ENCODE results near the gene C1orf115.
"Not testable (repeated sequence)": the region's sequence is repeated elsewhere in the genome, so short reads cannot be mapped to it uniquely, and the experiment has no call there.

Gene C1orf115

DNA sequence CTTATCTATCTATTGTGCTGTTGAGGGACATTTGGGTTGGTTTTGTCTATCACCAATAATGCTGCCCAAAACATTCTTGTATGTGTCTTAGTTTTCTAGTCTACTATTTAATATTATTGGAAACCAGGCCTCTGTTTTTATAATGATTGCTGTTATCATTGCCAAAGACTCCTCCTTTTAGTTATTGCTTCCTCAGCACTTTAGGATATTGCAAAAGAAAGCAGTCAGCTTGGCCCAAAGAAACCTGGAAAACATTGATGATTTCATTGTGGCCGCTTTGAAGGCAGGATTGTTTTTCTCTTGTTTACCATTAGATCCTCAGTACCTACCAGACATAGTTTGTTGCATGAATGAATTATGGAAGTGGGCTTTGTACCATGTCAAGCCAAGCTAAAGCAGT, 37.4 kb downstream of the C1orf115 start:
- no peak for DNase-seq

DNA sequence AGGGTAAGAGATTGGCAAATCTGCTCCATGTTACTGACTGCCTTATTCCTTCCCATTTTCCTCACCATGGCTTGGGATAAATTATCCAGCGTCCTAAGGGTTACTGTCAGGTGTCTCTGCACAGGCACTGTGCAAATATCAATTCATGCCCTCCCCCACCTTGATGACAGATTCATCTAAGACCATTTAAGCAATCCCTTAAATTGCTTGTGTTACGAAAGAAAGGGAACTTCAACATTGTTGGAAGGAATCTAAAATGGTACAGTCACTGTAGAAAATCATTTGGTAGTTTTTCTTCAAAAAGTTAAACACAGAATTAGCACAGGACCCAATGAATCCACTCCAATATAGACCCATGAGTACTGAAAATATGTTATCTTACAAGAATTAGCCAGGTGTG, 40.3 kb downstream of the C1orf115 start:
- DNase-seq = no peak

DNA sequence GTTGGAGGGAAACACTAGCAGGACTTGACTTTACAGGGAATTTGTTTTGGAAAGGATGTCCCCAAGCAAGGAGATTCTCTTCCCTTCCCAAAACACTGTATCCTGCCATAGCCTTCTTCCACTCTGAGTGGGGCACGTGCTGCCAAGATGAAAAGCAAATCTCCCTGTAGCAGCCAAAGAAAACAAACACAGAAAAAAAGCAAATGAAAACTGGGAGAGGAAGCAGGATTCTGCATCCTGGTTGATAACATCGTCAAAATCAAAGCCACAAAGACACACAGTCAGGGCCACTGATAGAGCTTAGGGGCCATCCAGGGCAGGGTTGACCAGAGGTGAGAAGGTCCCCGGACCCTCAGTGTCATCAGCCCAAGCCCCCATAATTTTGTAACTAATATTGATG, 42.0 kb downstream of the C1orf115 start:
- DNase-seq = no peak

DNA sequence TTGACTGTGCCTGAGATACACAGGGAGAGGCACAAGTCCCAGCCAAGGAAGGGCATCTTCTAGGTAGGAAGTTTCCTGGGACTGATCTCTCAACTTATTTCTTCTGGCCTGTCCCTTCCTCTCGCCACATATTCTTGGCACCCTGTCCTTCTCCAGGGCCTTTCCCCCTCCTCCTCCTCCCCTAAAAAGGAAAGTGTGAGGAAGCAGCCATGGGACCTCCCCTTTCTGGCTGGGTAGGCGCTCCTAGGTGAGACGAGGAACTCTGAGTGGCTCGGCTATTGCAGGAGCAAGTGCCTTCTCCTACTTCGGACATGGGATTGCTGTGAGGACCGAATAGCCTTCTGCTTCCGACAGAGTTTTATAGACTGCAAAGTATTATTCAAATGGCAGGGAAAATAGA, 42.5 kb downstream of the C1orf115 start:
- DNase-seq = no peak

DNA sequence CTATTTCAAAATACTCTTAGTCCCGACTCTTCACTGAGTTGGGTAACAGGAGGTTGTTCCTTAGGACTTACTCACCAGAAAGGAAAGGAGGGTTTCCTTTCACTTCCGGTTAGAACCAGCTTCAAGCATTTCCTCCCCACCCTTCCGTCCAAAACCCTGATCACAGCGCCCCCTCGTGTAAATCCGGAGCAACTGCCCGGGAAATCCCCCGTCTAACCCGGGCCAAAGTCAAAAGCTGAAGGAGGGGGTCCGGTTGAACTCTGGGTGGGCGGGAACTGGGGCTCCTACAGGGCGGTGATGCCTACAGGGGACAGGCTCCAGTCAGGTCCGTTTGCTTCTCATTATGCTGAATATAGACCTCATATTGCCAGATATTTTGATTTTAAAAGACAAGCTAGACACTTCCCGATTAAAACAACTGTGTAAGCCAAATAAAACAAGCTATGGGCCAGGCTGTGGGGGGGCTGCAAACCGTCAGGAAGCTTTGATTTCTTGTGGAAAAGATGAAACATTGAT, 43.0 kb downstream of the C1orf115 start:
- DNase-seq = peak; percentile 86

DNA sequence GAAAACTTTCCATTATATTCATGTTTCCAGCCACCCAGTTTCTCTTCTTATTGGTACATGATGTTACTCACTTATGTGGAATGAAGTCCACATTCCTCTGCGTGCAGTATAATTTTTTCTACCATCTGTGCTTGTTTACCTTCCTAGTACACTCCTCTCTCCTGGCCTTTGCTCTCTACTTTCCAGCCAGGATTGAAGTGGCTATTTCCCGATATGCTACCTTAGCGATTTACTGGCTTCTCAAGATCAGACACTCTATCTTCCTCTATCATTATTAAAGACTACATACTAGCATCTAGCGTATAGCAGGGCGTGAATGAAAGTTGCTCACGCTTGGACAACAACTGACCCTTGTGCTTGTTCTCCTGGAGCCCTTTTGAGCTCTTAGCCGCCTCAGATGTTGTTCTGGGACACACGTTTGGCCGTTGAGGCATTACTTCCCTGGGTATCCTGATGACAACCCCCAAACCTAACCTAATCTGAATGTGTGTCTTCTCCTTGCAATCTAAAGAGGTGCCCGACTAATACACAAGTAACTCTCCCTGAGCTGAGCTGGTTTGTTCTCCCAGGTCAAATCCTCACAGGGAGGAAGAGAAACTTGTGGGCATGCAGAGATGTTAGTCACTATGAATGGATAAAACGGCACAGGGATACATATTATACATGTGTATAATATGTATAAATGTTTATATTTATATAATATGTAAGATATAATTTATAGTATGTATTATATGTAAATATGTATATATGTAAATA, 44.6 kb downstream of the C1orf115 start:
- DNase-seq = peak; percentile 73

DNA sequence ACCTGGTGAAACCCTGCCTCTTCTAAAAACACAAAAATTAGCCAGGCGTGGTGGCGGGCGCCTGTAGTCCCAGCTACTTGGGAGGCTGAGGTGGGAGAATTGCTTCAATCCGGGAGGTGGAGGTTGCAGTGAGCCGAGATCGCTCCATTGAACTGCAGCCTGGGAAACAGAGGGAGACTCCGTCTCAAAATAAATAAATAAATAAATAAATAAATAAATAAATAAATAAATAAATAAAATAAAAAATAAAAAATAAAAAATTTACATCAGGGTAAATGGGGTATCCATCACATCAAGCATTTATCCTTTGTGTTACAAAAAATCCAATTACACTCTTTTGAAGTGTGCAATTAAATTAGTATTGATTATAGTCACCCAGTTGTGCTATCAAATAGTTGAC, 46.1 kb downstream of the C1orf115 start:
- DNase-seq = not testable (repeated sequence)

DNA sequence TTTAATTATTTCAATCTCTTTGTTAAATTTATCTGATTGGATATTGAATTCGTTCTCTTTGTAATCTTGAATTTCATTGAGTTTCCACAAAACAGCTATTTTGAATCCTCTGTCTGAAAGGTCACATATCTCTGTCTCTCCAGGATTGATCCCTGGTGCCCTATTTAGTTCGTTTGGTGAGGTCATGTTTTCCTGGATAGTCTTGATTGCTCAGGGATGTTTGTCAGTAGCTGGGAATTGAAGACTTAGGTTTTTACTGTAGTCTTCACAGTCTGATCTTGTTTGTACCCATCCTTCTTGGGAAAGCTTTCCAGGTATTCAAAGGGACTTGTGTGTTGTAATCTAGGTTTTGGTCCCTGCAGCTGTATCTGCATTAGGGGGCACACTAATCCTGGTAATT, 51.2 kb downstream of the C1orf115 start:
- no peak for DNase-seq

DNA sequence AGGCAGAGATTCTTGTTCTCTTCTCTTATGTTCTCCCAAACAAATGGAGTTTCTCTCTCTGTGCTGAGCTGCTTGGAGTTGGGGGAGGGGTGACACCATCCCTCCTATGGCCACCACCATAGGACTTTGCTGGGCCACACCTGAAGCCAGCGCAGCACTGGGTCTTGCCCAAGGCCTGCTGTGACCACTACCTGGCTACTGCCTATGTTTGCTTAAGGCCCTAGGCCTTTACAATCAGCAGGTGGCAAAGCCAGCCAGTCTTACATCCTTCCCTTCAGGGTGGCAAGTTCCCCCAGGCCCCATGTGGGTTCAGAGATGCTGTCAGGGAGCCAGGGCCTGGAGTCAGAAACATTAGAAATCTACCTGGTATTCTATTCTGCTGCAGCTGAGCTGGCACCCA, 51.7 kb downstream of the C1orf115 start:
- DNase-seq = no peak

DNA sequence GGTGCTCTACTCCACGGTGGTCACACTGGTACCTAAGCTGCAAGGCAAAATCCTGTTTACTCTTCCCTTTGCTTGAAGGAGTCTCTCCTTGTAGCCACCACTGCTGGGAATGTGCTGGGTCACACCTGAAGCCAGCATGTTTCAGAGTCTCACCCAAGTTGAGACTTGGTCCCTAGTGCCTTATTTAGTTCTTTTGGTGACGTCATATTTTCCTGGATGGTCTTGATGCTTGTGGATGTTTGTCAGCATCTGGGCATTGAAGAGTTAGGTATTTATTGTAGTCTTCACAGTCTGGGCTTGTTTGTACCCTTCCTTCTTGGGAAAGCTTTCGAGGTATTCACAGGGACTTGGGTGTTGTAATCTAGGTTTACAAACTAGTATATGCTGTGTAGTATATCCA, 52.4 kb downstream of the C1orf115 start:
- DNase-seq = no peak

DNA sequence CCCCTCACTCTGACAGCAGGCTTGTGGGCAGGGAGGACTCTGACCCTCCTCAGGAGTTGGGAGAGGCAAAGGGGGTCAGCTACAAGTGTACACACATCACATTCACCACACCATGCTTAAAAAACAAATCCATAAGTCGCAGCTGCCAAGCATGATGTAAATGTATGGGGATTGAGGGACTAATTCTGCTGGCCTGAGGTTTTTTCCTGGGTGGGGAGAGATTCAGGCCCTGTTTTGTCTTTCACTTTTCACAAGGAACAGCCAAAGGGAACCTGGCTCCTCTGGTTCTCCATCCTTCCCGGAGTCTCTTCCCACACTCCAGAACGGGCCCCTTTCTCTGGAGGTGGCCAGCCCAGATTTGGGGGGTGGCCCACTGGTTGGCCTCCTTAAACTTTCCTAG, 56.7 kb downstream of the C1orf115 start:
- DNase-seq = no peak

DNA sequence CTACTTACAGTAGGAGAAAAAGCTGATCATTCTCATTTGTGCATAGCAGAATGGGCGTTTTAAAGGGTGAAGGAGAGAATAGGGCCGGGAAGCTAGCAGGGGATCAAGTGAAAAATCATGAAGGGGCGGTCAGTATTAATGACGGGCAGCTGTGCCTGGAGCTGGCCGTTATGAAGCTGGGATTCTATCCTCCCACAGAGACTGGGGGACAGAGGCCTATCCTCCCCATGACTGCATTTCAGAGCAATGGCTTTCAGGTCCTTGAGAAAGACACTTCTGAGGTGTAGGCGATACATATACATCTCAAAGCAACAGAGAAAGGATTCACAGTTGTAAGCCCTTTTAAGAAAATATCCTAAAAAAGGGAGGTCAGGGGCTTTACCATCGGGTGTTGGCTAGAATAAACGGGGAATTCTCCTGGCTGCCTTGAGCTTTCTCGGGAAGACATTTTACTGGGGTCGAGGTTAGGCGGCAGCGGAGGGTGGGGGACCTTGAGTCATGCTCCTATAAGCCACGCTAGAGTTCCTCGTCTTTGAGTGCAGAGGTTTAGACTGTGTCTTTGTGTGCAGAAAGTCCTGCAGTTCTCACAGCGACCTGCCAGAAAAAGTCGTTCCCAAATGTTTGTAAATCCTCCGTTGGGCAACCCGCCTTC, 57.4 kb downstream of the C1orf115 start:
- no peak for DNase-seq

DNA sequence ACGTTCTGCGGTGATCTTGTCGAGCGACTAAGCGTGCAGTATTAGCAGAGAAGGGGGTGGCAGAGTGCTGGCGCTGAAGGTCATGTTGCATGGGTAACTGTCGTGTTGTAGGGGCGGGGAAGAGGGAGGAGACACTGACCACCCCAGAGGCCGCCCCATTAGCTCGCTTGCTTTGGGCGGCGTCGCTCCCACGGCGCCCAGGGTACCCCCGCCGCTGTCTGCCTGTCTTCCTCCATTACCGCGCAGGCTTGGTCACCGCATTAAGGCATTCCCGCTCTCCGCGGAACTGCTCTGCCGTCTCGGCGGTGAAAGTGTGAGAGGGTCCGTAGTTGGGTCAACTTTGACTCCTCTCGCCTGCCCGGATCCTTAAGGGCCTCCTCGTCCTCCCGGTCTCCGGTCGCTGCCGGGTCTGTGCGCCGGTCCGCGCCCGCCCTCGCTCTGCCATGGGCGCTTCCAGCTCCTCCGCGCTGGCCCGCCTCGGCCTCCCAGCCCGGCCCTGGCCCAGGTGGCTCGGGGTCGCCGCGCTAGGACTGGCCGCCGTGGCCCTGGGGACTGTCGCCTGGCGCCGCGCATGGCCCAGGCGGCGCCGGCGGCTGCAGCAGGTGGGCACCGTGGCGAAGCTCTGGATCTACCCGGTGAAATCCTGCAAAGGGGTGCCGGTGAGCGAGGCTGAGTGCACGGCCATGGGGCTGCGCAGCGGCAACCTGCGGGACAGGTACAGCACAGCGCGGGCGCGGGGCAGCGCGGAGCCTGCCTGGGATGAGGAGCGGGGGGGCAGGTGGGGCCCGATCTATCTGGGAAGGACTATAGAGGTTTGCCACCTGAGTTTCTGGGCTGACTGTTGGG, 58.1 kb downstream of the C1orf115 start, which contains the start of gene MTARC2:
Gene MTARC2, plus strand, starts transcription at position 234 of the 846 bp plus-strand sequence. Its CDS starts 210 bp downstream, at position 444.
- peak; percentile 62 for DNase-seq

Measured in fibroblast of skin of right biceps (primary cell).